NCI-H345 treated with DMSO at 0.1 percent for 48 hours (cell line): ENCODE results near the gene ABHD17A.
A peak's percentile ranks its signal among the peaks of the same experiment; 100 is the strongest.
"Not testable (repeated sequence)": the region's sequence is repeated elsewhere in the genome, so short reads cannot be mapped to it uniquely, and the experiment has no call there.

ENCODE experiments used
- DNase-seq: peaks from one replicate; lab custom pipeline; 2025; ENCODE audit not compliant: unreplicated experiment; lab: John Stamatoyannopoulos, UW

The ABHD17A gene

GRCh38 chr19:1910177-1910576 is 24.9 kb upstream of the ABHD17A start:
- no peak for DNase-seq

GRCh38 chr19:1909761-1910080 is 24.4 kb upstream of the ABHD17A start:
- DNase-seq = no peak

GRCh38 chr19:1908364-1908678 is 23.0 kb upstream of the ABHD17A start:
- DNase-seq = no peak

- no peak for DNase-seq
Observed at GRCh38 chr19:1907563-1908363, 22.5 kb upstream of the ABHD17A start.

GRCh38 chr19:1906985-1907562 is 21.8 kb upstream of the ABHD17A start:
- no peak for DNase-seq

GRCh38 chr19:1905863-1906375 is 20.6 kb upstream of the ABHD17A start:
- no peak for DNase-seq

GRCh38 chr19:1905110-1905862 is 20.0 kb upstream of the ABHD17A start, which contains the start of the genes ADAT3 and SCAMP4:
Gene ADAT3, plus strand, starts transcription at chr19:1905399. Its CDS starts 6,649 bp downstream, at chr19:1912048.
Gene SCAMP4, plus strand, starts transcription at chr19:1905399. Its CDS starts 9,621 bp downstream, at chr19:1915020.
- DNase-seq = peak; percentile 94

GRCh38 chr19:1904860-1905109 is 19.5 kb upstream of the ABHD17A start:
- DNase-seq = no peak

GRCh38 chr19:1902923-1903322 is 17.6 kb upstream of the ABHD17A start:
- no peak for DNase-seq

GRCh38 chr19:1901940-1902404 is 16.7 kb upstream of the ABHD17A start:
- no peak for DNase-seq

- no peak for DNase-seq
Observed at GRCh38 chr19:1896508-1896907, 11.2 kb upstream of the ABHD17A start.

- no peak for DNase-seq
Observed at GRCh38 chr19:1893791-1894190, 8.5 kb upstream of the ABHD17A start.

- DNase-seq = no peak
Observed at GRCh38 chr19:1889907-1890306, 4.6 kb upstream of the ABHD17A start.

- no peak for DNase-seq
Observed at GRCh38 chr19:1888385-1888784, 3.1 kb upstream of the ABHD17A start.

- not testable (repeated sequence) for DNase-seq
Observed at GRCh38 chr19:1886360-1886759, 1.1 kb upstream of the ABHD17A start.

GRCh38 chr19:1884719-1885334 is 469 bp downstream of the ABHD17A start:
- DNase-seq = no peak

- no peak for DNase-seq
Observed at GRCh38 chr19:1884291-1884718, 991 bp downstream of the ABHD17A start.

- DNase-seq = no peak
Observed at GRCh38 chr19:1883784-1884183, 1.5 kb downstream of the ABHD17A start.

GRCh38 chr19:1882786-1883692 is 2.3 kb downstream of the ABHD17A start:
- no peak for DNase-seq

- no peak for DNase-seq
Observed at GRCh38 chr19:1882089-1882785, 3.1 kb downstream of the ABHD17A start.
